ENCODE data around the gene PHLPP1. TPM values are rescaled to one million over a fixed set of nuclear protein-coding genes. Genes with fewer than 3 reads are reported as not detected.

Gene PHLPP1
- total RNA-seq, 1 experiment from 2014 or later = 13.7 TPM

DNA sequence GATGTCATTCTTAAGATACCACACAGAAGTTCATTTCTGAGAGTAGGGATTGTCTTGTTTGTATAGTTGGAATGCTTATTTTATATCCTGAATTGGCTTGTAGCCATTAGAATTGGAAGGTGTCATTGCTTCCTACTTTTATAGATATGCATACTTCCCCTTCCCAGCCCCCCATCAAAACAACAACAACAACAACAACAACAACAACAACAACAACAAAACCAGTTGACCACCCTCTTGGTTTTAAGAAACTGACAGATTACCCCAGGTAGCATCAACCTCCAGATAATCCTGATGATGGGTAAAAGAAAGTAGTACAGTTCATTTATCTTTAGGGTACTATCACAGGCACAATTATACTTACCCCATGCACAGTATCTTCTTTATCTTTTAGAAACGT lies 20.0 kb downstream of the PHLPP1 start:
- no TSS peak for BruUV-seq (replicated peaks)

DNA sequence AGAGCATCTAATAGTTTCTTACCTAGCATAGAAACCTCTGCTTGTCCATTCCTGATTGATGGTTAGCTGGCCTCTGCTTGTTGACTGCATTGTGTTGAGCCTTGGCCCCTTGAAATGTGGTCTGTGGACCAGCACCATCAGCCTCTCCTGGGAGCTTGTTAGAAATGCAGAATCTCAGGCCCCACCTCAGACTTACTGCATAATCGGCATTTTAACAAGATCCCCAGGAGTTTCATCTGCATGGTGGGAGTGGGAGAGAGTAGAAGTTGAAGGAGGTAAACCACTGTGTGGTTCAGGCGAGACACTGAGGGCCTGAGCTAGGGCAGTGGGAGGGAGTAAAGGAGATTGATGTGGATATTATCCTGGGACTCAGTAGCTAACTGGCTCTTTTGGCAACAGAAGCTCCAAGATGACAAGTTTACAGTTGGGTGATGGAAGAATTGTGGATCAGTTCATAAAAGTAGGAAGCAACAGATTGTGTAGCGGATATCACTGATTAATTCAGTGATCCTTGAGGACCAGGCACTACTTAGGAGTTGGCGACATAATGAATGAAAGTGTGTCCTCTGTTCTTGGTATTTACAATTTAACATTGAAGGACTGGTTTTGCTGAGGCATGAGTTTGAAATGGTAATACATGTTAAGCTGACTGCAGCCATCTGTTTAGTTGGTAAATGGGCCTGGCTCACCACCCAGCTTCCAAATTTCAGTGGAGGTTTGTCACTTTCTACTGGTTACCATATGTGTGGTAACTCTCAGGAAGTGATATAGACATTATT lies 20.9 kb downstream of the PHLPP1 start:
- intact Hi-C loops (cut with micrococcal nuclease; ENCODE audit: unreplicated experiment) = no loop called here
- Histone ChIP-seq H3K9me3 (ENCODE audit: low read depth, low read length, poor library complexity, severe bottlenecking) (peaks cover 5% of the 10 kb centered on the region), H3K4me3 (ENCODE audit: low read depth, low read length, poor library complexity, severe bottlenecking) (no peak overlapping the region), H3K27ac (ENCODE audit: low read depth, low read length, poor library complexity, severe bottlenecking) (no peak overlapping the region), H3K36me3 (ENCODE audit: insufficient read depth, low read length, poor library complexity, severe bottlenecking) (no peaks in the 10 kb centered on the region), H3K27me3 (replicated peaks; ENCODE audit: insufficient read depth, low read depth, low read length, poor library complexity) (no peaks in the 10 kb centered on the region), H3K4me1 (ENCODE audit: insufficient read depth, low read length, poor library complexity, severe bottlenecking) (peaks cover 10% of the 10 kb centered on the region)
- ChIA-PET POLR2A (ENCODE audit: low non-redundant PET) (interaction anchor here (0.6 kb wide), 1 partner anchor 737 kb away, joined by 3 read pairs; no protein-coding TSS in a partner anchor), CTCF (no interaction called here)
- BruUV-seq (replicated peaks) = no TSS peak
- no peak for DNase-seq (ENCODE audit: low spot score)
- TF ChIP-seq, protein P1, sequence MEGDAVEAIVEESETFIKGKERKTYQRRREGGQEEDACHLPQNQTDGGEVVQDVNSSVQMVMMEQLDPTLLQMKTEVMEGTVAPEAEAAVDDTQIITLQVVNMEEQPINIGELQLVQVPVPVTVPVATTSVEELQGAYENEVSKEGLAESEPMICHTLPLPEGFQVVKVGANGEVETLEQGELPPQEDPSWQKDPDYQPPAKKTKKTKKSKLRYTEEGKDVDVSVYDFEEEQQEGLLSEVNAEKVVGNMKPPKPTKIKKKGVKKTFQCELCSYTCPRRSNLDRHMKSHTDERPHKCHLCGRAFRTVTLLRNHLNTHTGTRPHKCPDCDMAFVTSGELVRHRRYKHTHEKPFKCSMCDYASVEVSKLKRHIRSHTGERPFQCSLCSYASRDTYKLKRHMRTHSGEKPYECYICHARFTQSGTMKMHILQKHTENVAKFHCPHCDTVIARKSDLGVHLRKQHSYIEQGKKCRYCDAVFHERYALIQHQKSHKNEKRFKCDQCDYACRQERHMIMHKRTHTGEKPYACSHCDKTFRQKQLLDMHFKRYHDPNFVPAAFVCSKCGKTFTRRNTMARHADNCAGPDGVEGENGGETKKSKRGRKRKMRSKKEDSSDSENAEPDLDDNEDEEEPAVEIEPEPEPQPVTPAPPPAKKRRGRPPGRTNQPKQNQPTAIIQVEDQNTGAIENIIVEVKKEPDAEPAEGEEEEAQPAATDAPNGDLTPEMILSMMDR (conservative IDR thresholded peaks at IDR 0.05; ENCODE audit: low read depth, low read length) = no peak
- TF ChIP-seq EZH2 (IDR thresholded peaks at IDR 0.05; ENCODE audit: borderline replicate concordance, low read depth, low read length, poor library complexity, severe bottlenecking) = no peak

More for the DNA sequence above, 20.0 kb downstream of the PHLPP1 start:
- H3K27me3 ChIP-seq (replicated peaks; ENCODE audit: insufficient read depth, low read depth, low read length, poor library complexity) = no peaks in the 10 kb centered on the region
- no peak for DNase-seq (ENCODE audit: low spot score)
- no peaks in the 10 kb centered on the region for H3K36me3 ChIP-seq (ENCODE audit: insufficient read depth, low read length, poor library complexity, severe bottlenecking)
- peaks cover 5% of the 10 kb centered on the region for H3K9me3 ChIP-seq (ENCODE audit: low read depth, low read length, poor library complexity, severe bottlenecking)
- H3K4me3 ChIP-seq (ENCODE audit: low read depth, low read length, poor library complexity, severe bottlenecking) = no peak overlapping the region
- intact Hi-C loops (cut with micrococcal nuclease; ENCODE audit: unreplicated experiment) = no loop called here
- H3K27ac ChIP-seq (ENCODE audit: low read depth, low read length, poor library complexity, severe bottlenecking) = no peak overlapping the region
- H3K4me1 ChIP-seq (ENCODE audit: insufficient read depth, low read length, poor library complexity, severe bottlenecking) = peaks cover 2% of the 10 kb centered on the region
- ChIA-PET CTCF (no interaction called here), POLR2A (ENCODE audit: low non-redundant PET) (no interaction called here)
- no peak for TF ChIP-seq EZH2 (IDR thresholded peaks at IDR 0.05; ENCODE audit: borderline replicate concordance, low read depth, low read length, poor library complexity, severe bottlenecking)

GRCh38 chr18:62737241-62737873 lies 22.0 kb downstream of the PHLPP1 start:
- no peak for DNase-seq (ENCODE audit: low spot score)
- intact Hi-C loops (cut with micrococcal nuclease; ENCODE audit: unreplicated experiment) = no loop called here
- Histone ChIP-seq H3K4me3 (ENCODE audit: low read depth, low read length, poor library complexity, severe bottlenecking) (no peak overlapping the region), H3K9me3 (ENCODE audit: low read depth, low read length, poor library complexity, severe bottlenecking) (peaks cover 3% of the 10 kb centered on the region), H3K27me3 (replicated peaks; ENCODE audit: insufficient read depth, low read depth, low read length, poor library complexity) (no peaks in the 10 kb centered on the region), H3K36me3 (ENCODE audit: insufficient read depth, low read length, poor library complexity, severe bottlenecking) (no peaks in the 10 kb centered on the region), H3K4me1 (ENCODE audit: insufficient read depth, low read length, poor library complexity, severe bottlenecking) (peaks cover 17% of the 10 kb centered on the region), H3K27ac (ENCODE audit: low read depth, low read length, poor library complexity, severe bottlenecking) (no peak overlapping the region)
- ChIA-PET POLR2A (ENCODE audit: low non-redundant PET) (no interaction called here), CTCF (no interaction called here)
- BruUV-seq (replicated peaks) = no TSS peak
- TF ChIP-seq, protein P1 (conservative IDR thresholded peaks at IDR 0.05; ENCODE audit: low read depth, low read length) = no peak
- no peak for TF ChIP-seq EZH2 (IDR thresholded peaks at IDR 0.05; ENCODE audit: borderline replicate concordance, low read depth, low read length, poor library complexity, severe bottlenecking)
